Transverse colon (tissue), 4 donors: ENCODE measurements around the gene PRPF8. TPM values are rescaled to one million over a fixed set of nuclear protein-coding genes. Genes with fewer than 3 reads are reported as not detected.

Experiments used
- DNase-seq: peaks from one replicate; pipeline ENCODE4 v3.0.0-alpha.2; 2019
- H3K27ac ChIP-seq, 4 donors: fragments of 200-600 bp; sonication (generic); 2 replicates each; pipeline ENCODE4 v1.5.1; 2016 to 2018; ENCODE audit warnings: inconsistent platforms in 4 of 4
- H3K27me3 ChIP-seq: fragments of 200-600 bp; sonication (generic); 2 replicates; pipeline ENCODE4 v1.5.1; 2017; ENCODE audit warnings: inconsistent platforms
- H3K36me3 ChIP-seq, 4 donors: fragments of 200-600 bp; sonication (generic); 2 replicates each; pipeline ENCODE4 v1.5.1; 2017 to 2019; ENCODE audit warnings: inconsistent platforms in 4 of 4
- H3K4me1 ChIP-seq, 4 donors: fragments of 200-600 bp; sonication (generic); 2 replicates each; pipeline ENCODE4 v1.5.1; 2017 to 2020; ENCODE audit warnings: inconsistent platforms in 4 of 4
- H3K4me3 ChIP-seq, 4 donors: fragments of 200-600 bp; sonication (generic); 1 replicate in 1 of 4; 2 replicates in 3 of 4; pipeline versions ENCODE4 v1.5.1 to v1.6.1; 2017 to 2019; ENCODE audit warnings: inconsistent platforms in 4 of 4
- H3K9me3 ChIP-seq, 2 donors: fragments of 200-600 bp; sonication (generic); 2 replicates each; pipeline ENCODE4 v1.5.1; 2017 to 2019; ENCODE audit warnings: inconsistent platforms in 2 of 2
- CTCF ChIP-seq, 5 experiments: fragments of 200-600 bp in 3 of 5; fragments of 450-650 bp in 2 of 5; sonication (generic) in 3 of 5; IDR thresholded peaks; 1 replicate in 2 of 5; 2 replicates in 3 of 5; pipeline ENCODE4 v1.5.1; 2016 to 2017; ENCODE audit warnings: antibody characterized with exemption in 5 of 5, inconsistent platforms in 3 of 5, mild to moderate bottlenecking in 2 of 5, moderate library complexity in 1 of 5
- EP300 ChIP-seq: sonication (generic); formaldehyde crosslinking; IDR thresholded peaks from one replicate; pipeline ENCODE4 v1.6.1; 2017; ENCODE audit warnings: antibody characterized with exemption, low read depth
- POLR2A ChIP-seq: fragments of 450-650 bp; IDR thresholded peaks from one replicate; pipeline ENCODE4 v1.6.1; 2016; ENCODE audit warnings: antibody characterized with exemption, mild to moderate bottlenecking, moderate library complexity
- POLR2AphosphoS5 ChIP-seq, 3 donors: sonication (generic); formaldehyde crosslinking; IDR thresholded peaks; one replicate each; pipeline ENCODE4 v1.6.1; 2016; ENCODE audit warnings: antibody characterized with exemption in 3 of 3
- WGBS, 2 donors: methylation state at CpG; one replicate each; pipeline ENCODE4 v1.1.5; 2018; ENCODE audit warnings: low coverage in 1 of 2; 5-methylcytosine and 5-hydroxymethylcytosine counted together
- in situ Hi-C, 4 donors: fragments of 200-750 bp; cut with MboI; loops; one replicate each; pipeline versions ENCODE4 v1.15.0 to v1.15.1; 2017; ENCODE audit warnings: low sequenced_read_pairs in 3 of 4, low pct_ligation_motif_present in 1 of 4, low pct_unique_long_range_greater_than_20kb in 1 of 4
- intact Hi-C: fragments of 100-400 bp; cut with DNase I; formaldehyde crosslinking; loops from one replicate; pipeline ENCODE4 v1.15.1; 2023; ENCODE audit warnings: low total_unique reads
- total RNA-seq, 4 donors: library from RNA; depleted of rRNA; stranded (reverse); fragments of >200 nt; gene quantifications; one replicate each; pipeline ENCODE4 v1.1.0, GENCODE V29; 2016

PRPF8 gene
- total RNA-seq, 4 donors from 2014 or later, result 155 to 410 (median 169) TPM

DNA sequence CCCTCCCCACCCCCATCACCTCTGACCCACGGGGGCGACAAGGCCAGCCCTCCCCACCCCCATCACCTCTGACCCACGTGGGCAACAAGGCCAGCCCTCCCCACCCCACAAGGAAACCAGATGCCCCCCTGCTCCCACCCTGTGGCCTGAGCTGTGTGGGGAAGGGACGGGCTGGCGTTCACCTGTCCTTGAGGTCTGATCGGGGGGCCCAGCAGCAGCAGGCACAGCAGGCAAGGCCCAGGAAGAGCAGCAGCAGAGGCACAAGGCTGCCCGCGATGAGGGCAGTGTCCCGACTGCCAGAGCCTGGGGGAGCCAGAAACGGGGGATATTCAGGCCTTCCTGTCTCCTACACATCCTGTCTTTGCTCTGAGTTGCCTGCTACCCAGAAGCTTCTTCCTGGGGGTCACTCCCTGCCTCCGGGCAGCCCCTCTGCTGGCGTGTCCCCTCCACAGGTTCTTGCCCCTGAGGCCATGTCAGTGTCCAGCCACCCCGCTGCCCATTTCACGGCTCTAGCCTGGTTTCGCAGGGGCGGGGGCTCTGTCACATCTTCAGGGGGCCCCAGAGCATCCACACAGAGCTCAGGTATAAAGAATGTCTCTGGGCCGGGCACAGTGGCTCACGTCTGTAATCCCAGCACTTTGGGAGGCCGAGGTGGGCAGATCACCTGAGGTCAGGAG is 45.9 kb downstream of the PRPF8 start:
- Histone ChIP-seq H3K27me3 (no peaks in the 10 kb centered on the region), H3K36me3 (no peaks in the 10 kb centered on the region), H3K4me3 (no peak overlapping the region), H3K27ac (no peak overlapping the region), H3K9me3 (no peaks in the 10 kb centered on the region), H3K4me1 (peaks cover 0 to 5% (median 2%) of the 10 kb centered on the region in 4 donors)
- 87% methylated on average over 14 of the region's 19 CpGs; no CpG with 5 or more reads in 1 of the 2 donors for WGBS, 2 donors
- in situ Hi-C loops (loop anchor here in 1 of 4 donors (10.0 kb wide), 1 partner anchor 54 kb away; no protein-coding TSS in a partner anchor), intact Hi-C loops (loop anchor here (10.0 kb wide), 1 partner anchor 364 kb away; the partner anchor contains the start of genes BHLHA9 and TRARG1)
- TF ChIP-seq CTCF (IDR thresholded peaks at IDR 0.05) (no peak), POLR2A (no peak), POLR2AphosphoS5 (IDR thresholded peaks at IDR 0.05) (no peak), EP300 (no peak)
- DNase-seq, result no peak

GRCh38 chr17:1638171-1638590 is 46.5 kb downstream of the PRPF8 start:
- Histone ChIP-seq H3K9me3 (no peaks in the 10 kb centered on the region), H3K4me1 (no peaks in the 10 kb centered on the region), H3K36me3 (no peaks in the 10 kb centered on the region), H3K27me3 (no peaks in the 10 kb centered on the region), H3K27ac (no peak overlapping the region), H3K4me3 (no peak overlapping the region)
- in situ Hi-C loops, result loop anchor here in 1 of 4 donors (10.0 kb wide), 1 partner anchor 53 kb away; no protein-coding TSS in a partner anchor
- 80 to 83% methylated on average over 5 to 17 of the region's 17 CpGs for WGBS, 2 donors
- no peak for DNase-seq
- TF ChIP-seq CTCF (IDR thresholded peaks at IDR 0.05), result no peak
- TF ChIP-seq POLR2AphosphoS5 (IDR thresholded peaks at IDR 0.05), result no peak
- no peak for TF ChIP-seq POLR2A
- no peak for TF ChIP-seq EP300
- intact Hi-C loops, result loop anchor here (10.0 kb wide), 1 partner anchor 363 kb away; the partner anchor contains the start of genes BHLHA9 and TRARG1

GRCh38 chr17:1636732-1637285 is 47.9 kb downstream of the PRPF8 start:
- in situ Hi-C loops, result loop anchor here in 1 of 4 donors (10.0 kb wide), 1 partner anchor 52 kb away; no protein-coding TSS in a partner anchor
- no peak for DNase-seq
- WGBS, 2 donors, result 79% methylated on average over 14 of the region's 15 CpGs; no CpG with 5 or more reads in 1 of the 2 donors
- Histone ChIP-seq H3K27ac (no peak overlapping the region), H3K9me3 (no peaks in the 10 kb centered on the region), H3K27me3 (no peaks in the 10 kb centered on the region), H3K36me3 (no peaks in the 10 kb centered on the region), H3K4me3 (no peak overlapping the region), H3K4me1 (no peaks in the 10 kb centered on the region)
- TF ChIP-seq POLR2AphosphoS5 (IDR thresholded peaks at IDR 0.05), result no peak
- TF ChIP-seq EP300, result no peak
- intact Hi-C loops, result loop anchor here (10.0 kb wide), 1 partner anchor 362 kb away; the partner anchor contains the start of genes BHLHA9 and TRARG1

GRCh38 chr17:1635675-1636465 is 48.8 kb downstream of the PRPF8 start:
- Histone ChIP-seq H3K9me3 (no peaks in the 10 kb centered on the region), H3K4me3 (no peak overlapping the region), H3K27me3 (no peaks in the 10 kb centered on the region), H3K4me1 (no peaks in the 10 kb centered on the region), H3K27ac (no peak overlapping the region), H3K36me3 (no peaks in the 10 kb centered on the region)
- intact Hi-C loops (loop anchor here (10.0 kb wide), 1 partner anchor 361 kb away; the partner anchor contains the start of genes BHLHA9 and TRARG1), in situ Hi-C loops (loop anchor here in 1 of 4 donors (10.0 kb wide), 1 partner anchor 51 kb away; no protein-coding TSS in a partner anchor)
- 92 to 95% methylated on average over 3 to 10 of the region's 10 CpGs for WGBS, 2 donors
- TF ChIP-seq EP300, result no peak
- TF ChIP-seq POLR2A, result no peak
- no peak for TF ChIP-seq POLR2AphosphoS5 (IDR thresholded peaks at IDR 0.05)
- no peak for TF ChIP-seq CTCF (IDR thresholded peaks at IDR 0.05)
- DNase-seq, result no peak
